Stimulated activated CD8-positive, alpha-beta memory T cell treated with anti-CD3 and anti-CD28 coated beads, Interleukin-12 subunit alpha, Interleukin-12 subunit beta, amount 100 ng/mL, for 4 hours (primary cell): ENCODE measurements around the gene DNAJB12.
"Not testable (repeated sequence)": the region's sequence is repeated elsewhere in the genome, so short reads cannot be mapped to it uniquely, and the experiment has no call there.

Experiments used
- DNase-seq: peaks from one replicate; pipeline ENCODE4 v3.0.0-alpha.2; 2020; ENCODE audit warnings: low read depth

DNAJB12 gene

GRCh38 chr10:72316386-72316700, 38.4 kb downstream of the DNAJB12 start:
- DNase-seq: no peak

GRCh38 chr10:72315611-72316385, 38.9 kb downstream of the DNAJB12 start:
- DNase-seq: no peak

DNA sequence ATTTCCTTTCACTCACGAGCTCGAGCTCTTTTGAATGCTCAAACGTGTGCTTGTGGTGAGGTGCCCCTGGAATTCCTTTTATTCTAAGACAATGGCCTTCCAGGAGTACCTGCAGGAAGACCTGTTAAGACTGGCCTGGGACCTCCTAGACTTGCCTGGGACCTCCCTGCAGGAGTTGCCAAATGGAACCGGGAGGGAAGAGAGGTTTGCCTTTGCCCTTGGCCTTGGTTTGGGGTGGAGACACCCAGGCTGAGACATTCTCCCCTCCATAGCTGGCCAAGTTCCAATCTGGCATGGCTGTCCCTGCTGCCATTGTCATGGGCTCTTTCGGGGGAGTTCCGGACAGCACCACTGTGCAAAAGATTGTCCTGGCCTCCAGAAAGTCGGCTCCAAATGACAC, 39.7 kb downstream of the DNAJB12 start:
- no peak for DNase-seq

DNA sequence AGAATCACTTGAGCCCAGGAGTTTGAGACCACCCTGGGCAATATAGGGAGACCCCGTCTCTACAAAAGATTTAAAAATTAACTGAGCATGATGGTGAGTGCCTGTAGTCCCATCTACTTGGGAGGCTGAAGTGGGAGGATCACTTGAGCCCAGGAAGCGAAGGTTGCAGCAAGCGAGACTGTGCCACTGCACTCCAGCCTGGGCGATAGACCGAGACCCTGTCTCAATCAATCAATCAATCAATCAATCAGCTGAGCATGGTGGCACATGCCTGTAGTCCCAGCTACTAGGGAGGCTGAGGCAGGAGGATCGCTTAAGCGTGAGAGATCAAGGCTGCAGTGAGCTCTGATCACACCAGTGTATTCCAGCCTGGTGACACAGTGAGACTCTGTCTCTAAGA, 40.5 kb downstream of the DNAJB12 start:
- DNase-seq: no peak

- DNase-seq: no peak
Measured at GRCh38 chr10:72312865-72313391, 41.8 kb downstream of the DNAJB12 start.

DNA sequence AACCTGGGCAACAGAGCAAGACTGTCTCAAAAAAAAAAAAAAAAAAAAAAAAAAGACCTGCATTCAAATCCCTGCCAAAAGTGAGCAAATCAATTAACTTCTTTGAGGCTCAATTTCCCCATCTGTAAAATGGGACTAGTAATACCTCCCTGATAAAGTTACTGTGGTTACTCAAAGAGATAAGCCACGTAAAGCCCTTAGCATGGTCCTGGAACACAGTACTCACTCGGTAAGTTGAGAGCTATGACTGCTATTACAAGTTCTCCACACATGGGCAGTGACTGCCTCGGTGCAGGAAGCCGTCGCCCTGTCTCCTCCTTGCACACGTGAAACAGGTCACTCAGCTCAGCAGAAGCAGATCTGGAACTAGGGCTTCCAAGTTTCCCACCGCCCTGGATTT, 43.1 kb downstream of the DNAJB12 start:
- DNase-seq: no peak

GRCh38 chr10:72310636-72311035, 44.1 kb downstream of the DNAJB12 start:
- DNase-seq: no peak

DNA sequence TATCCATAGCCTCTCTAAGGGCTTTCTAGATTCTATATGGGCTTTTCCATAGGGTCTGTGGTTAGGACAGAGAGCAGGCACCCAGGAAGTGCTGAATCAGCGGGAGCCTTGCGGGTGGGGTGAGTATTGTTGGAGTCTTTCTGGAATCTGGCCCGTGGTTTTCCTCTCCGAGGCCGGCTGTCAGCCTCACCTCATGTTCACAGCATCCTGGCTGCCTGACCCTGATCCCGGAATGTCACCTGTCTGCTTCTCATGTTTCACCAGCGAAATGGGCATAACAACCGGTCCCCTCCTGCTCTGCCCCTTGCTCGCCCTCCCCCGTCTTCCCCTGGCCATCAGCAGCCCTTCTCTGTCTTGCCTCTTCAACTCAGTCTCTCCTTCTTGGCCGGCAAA, 44.5 kb downstream of the DNAJB12 start:
- no peak for DNase-seq

DNA sequence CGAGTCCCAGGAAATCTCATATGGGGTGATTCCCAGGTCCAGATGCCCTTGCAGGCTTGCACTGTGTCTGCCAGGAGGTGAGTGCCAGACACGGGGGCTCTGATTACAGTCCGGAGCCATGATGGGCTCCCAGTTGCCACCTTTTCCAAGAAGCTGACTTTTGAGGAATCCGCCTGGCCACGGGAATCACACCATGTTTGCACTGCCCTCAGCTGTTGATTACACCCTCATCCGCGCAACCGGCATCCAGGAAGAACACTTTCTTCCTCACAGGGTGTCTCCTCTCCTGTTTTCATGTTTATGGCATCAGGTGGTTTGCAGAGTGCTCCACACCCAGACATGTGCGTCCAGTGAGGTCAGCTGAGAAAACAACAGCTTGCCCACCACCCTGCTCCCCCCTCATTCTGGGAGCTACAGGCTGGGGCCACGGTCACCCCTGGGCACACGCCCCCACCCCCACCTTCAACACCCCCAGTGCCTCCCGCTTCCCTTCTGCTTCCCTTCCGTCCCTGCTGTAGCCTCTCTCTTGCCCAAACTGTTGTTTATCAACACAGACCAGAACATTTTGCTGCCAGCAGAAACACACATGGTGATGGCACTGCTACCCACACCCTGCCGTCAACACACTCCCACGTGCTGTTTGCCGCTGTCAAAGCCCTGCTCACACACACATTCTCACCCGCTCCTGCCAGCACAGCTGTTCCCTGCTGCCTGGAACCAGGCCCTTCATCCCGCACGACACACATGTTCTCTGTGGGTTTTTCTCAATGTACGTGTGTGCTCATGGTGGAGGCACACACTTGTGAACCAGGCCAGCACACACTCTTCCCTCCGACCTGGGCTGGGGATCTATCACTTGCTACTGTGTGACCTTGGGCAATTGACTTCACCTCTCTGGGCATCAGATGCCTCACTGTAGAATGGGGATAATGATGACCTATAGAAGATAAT, 45.2 kb downstream of the DNAJB12 start:
- DNase-seq: no peak

DNA sequence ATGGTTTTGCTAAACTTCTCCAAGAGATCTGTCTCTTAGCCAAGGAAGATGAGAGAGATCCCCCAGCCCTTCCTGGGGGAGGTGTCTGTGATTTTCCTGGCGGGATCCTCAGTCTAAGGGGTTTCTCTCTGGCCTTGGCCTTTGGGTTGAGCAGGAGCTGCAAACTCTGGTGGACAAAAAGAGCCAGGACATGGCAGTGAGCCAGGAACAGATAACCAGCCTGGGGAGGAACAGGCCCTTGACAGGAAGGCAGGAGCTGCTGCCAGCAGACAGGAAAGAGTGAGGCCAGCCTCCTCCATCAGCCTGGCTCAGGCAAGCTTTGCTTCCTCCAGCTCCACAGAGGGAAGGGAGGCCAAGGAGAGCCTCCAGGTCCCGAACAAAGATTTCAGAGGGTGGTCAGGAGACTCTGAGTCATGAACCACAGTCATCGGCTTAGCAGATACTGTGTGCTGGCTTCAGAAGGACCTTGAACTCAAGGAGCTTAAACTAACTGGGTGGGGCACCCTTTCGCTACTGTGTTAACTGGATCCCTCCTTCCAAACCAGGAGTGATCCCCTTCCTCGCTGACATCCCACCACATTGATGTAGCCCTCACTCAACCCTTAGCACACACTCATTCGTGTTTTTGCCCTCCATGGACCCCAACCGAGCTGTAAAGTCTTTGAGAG, 46.3 kb downstream of the DNAJB12 start:
- DNase-seq: no peak

DNA sequence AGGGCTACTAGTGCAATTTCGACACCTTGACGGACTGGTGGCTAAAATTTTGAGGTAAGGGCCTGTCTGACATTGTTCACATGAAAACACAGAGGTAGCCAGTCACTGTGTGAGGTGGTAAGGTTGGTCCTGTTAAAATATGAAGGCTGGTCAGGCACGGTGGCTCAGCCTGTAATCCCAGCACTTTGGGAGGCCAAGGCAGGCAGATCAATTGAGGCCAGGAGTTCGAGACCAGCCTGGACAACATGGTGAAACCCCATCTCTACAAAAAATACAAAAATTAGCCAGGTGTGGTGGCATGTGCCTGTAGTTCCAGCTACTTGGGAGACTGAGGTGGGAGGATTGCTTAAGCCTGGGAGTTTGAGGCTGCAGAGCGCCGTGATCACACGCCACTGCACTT, 47.0 kb downstream of the DNAJB12 start:
- not testable (repeated sequence) for DNase-seq

DNA sequence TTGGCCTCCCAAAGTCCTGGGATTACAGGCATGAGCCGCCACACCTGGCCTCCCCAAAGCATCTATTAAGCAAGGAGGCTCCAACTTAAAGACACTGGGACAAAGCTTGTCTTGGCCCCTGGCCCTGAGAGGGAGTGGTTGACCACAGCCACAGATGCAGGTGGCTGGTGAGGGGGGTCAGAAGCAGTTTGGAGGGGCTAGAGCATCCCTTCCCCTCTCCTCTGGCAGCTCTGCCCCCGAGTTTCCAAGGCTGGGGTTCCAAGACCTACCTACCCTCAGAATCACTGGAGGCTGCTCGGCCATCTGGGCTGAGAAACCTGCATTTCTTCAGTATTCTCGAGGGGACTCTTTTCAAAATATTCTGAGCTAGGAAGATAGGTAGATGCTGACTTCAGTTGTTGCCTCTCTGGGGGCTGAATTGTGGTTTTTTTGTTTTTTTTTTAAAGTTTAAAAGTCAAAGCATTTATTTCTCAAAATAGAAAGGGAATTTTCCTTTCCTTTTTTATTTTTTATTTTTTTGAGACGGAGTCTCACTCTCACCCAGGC, 48.4 kb downstream of the DNAJB12 start:
- no peak for DNase-seq

GRCh38 chr10:72303424-72304128, 51.1 kb downstream of the DNAJB12 start:
- no peak for DNase-seq

- no peak for DNase-seq
Measured at GRCh38 chr10:72298592-72299519, 55.9 kb downstream of the DNAJB12 start.

DNA sequence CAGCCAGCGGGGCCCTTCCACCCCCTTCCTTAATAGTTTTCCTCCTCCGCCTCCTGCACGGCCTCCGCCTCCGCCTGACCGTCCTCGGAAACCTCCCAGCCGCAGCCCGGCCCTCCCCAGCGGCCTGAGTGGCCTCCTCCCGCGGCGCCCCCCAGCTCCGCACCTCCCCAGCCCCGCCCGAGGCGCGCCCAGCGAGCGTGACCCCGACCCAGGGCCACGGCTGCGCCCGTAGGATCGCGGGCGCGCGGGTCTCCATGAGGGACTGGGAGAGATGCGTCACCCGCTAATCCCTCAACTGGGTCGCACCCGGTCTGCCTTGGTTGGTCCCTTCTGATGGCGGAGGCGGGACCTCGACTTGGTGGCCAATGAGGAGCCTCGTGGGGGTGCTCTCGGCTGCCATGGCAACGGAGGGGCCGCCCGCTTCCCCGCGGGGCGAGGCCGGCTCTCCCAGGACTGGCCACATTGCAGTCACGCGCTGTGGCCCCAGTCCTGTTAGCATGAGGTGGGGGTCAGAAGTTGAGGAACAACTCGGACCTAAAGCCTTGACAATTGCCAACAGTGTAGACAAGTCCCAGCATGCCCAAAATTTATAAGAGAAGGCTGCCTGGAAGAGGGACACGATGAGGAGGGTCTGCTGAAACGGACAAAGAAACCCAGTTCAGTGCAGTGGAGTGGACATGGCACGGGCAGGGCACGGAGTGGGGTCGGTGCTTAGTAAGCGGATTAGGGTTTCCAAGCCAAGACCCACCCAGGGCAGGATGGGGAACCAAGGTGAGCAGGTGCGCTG, 56.7 kb downstream of the DNAJB12 start:
- DNase-seq: peak; percentile 78

DNA sequence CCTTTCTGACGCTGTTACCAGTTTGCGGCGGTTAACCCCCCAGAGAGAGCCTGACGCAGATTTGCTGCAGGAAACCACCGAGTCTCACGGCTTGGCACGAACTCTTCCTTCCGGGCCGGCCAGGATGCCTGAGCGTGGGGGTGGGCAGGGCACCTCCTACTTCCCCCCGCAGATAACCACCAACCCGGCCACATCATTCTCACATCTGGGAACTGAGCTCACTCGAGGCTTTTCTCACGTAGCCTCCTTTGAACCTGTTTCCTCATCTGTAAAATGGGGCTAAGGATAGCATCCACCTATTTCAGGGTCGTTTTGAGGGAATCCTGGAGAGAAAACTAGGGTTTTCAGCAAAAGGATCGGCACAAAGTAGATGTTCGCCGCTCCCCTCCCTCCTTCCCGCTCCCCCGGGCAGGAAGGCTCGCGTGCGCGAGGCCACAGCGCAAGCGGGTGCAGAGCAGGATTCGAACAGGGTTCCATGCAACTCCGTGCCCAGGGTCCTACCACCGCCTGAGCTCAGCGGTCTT, 57.4 kb downstream of the DNAJB12 start:
- peak; percentile 93 for DNase-seq

DNA sequence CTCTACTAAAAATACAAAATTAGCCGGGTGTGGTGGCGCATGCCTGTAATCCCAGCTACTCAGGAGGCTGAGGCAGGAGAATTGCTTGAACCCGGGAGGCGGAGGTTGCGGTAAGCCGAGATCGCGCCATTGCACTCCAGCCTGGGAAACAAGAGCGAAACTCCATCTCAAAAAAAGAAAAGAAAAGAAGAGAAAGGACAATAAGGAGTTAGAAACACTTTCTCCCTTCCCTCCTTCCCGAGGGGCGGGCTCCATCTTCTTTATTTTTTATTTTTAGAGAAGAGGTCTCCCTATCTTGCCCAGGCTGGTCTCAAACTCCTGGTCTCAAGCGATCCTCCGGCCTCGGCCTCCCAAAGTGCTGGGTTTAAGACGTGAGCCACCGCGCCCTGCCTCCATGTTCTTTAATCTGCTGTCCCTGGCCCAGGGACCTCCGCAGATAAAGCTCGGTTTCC, 57.9 kb downstream of the DNAJB12 start:
- not testable (repeated sequence) for DNase-seq

GRCh38 chr10:72295330-72295910, 59.3 kb downstream of the DNAJB12 start:
- no peak for DNase-seq

GRCh38 chr10:72292223-72292691, 62.5 kb downstream of the DNAJB12 start:
- DNase-seq: no peak
